HG03342 (cell line): Measurements from ENCODE around the gene CRIP1.

ENCODE experiments used
- ATAC-seq: cut with Tn5 transposase; IDR thresholded peaks from one replicate; pipeline ENCODE4 v1.9.1; 2021; ENCODE audit warnings: mild to moderate bottlenecking, moderate library complexity; ENCODE audit not compliant: unreplicated experiment

Gene CRIP1

DNA sequence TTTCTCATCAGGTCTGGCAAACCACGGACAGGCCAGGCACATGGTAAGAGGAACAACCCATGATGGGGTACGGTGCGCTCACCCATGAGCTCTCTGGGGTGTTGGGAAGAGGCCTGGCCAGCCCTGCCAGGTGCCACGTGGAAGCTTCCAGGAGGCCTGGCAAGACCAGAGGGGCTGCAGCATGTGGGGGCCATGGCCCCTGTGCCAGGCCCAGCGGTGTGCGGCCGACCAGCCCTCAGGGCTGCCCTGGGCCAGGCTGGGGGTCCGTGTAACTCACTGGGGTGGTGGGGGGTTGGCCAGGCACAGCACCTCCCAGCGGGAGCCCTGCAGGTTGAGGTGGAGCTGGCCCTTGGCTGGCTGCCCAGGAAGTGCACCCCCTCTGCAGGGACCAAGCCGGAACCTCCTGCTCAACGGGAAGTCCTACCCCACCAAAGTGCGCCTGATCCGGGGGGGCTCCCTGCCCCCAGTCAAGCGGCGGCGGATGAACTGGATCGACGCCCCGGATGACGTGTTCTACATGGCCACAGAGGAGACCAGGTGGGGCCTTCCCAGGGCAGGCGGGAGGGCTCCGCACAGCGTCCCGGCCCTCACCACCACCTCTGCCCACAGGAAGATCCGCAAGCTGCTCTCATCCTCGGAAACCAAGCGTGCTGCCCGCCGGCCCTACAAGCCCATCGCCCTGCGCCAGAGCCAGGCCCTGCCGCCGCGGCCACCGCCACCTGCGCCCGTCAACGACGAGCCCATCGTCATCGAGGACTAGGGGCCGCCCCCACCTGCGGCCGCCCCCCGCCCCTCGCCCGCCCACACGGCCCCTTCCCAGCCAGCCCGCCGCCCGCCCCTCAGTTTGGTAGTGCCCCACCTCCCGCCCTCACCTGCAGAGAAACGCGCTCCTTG, 17.0 kb upstream of the CRIP1 start:
- no peak for ATAC-seq

DNA sequence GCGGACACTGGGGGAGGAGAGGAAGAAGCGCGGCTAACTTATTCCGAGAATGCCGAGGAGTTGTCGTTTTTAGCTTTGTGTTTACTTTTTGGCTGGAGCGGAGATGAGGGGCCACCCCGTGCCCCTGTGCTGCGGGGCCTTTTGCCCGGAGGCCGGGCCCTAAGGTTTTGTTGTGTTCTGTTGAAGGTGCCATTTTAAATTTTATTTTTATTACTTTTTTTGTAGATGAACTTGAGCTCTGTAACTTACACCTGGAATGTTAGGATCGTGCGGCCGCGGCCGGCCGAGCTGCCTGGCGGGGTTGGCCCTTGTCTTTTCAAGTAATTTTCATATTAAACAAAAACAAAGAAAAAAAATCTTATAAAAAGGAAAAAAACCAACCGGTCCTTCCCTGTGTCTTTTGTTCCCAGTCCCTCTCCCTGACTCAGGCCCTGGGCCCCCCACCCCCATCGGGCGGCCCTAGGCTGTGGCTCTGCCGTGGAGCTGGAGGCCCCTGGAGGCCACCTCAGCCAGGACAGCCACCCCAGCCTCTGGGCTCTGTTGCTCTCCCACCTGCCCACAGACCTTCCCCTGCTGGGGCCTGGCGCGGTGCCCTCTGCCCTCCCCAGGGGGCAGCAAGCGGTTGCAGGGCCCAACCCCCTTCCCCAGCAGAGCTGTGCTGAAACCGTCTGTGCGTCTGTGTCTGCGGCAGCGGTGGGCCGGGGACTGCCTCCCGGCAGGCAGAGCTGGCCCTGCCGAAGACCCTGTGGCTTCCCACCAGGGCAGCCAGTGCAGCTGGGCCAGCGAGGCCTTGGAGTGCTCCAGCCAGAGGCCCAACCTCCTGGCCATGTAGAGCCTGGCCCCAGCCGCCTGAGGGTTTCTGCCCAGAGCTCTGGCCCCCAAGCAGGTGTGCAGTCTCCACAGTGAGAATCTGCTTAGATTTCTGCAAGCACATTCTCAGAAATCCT, 16.1 kb upstream of the CRIP1 start:
- ATAC-seq: no peak

DNA sequence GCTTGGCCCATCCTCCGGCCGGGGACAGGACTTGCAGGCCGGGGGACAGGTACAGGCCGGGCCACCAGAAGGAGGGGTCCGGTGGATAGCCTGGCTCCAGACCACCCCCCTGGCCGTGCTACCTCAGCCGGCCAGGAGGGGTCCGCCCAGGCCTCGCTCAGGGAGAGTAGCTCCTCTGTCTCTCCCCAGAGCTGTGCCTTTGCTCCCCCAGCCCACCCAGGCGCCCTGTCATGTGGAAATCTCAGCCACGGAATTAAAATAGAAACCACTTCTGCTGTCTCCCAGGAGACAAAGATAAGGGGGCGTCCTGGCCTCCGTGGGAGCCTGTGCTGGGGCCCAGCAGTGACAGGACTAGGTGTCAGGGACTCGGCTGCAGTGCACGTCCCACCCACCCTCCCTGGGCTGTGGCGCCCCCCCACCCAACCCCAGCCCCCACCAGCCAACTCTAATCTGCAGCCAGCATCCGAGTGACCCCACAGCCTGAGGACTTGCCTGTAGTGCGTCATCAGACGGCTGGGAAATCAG, 15.3 kb upstream of the CRIP1 start:
- ATAC-seq: no peak

DNA sequence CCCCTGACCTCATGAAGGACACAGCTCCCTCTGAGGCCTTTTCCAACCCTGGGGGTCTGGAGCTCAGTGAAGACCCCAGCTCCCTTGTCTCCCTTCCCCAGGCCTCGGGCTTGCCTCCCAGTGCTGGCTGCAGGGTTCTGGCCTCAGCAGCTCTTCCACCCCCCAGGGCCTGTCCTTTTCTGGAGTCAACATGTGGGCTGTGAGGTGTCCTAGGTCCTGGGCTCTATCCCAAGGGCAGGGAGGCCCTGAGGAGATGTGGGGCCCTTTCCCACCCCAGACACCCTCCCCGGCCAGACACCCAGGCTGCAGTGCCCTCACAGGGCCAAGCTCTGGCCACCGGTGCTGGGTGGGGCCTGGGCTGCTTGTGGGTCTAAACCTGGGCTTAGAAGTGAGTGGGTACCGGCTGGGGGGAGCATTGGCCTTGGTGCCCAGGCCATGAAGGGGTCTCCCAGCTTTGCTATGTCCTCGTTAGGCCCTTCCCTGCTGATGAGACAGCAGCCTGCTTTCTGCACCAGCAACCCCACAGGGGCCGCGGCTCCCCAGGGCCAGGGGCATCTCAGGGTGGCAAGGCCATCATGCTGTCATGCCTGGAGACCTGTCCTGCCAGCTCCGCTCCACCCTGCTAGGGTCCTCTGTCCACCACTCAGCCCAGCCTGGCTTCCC, 14.7 kb upstream of the CRIP1 start:
- ATAC-seq: no peak

DNA sequence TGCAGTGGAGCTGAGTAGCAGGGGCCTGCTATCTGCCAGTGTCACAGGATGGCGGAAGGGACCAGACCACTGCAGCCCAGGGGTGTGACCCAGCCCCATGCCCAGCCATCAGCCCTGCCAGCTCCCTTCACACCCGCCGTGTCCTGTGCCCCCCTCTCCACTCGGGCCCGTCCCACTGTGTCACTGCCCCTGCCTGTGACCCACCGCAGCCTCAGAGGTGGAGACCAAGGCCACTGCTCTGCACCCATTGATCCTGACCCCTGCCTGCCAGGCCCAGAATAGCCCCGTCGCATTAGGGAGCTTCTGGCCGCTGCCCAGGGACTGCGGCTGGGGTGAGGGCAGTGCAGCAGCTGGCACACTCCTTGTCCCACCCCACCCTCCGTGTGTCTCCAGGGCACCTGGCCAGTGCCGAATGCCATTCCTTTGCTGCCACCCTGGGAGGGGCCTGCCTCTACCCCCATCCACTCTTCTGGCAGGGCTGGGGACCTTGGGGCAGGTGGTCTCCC, 14.1 kb upstream of the CRIP1 start:
- no peak for ATAC-seq

DNA sequence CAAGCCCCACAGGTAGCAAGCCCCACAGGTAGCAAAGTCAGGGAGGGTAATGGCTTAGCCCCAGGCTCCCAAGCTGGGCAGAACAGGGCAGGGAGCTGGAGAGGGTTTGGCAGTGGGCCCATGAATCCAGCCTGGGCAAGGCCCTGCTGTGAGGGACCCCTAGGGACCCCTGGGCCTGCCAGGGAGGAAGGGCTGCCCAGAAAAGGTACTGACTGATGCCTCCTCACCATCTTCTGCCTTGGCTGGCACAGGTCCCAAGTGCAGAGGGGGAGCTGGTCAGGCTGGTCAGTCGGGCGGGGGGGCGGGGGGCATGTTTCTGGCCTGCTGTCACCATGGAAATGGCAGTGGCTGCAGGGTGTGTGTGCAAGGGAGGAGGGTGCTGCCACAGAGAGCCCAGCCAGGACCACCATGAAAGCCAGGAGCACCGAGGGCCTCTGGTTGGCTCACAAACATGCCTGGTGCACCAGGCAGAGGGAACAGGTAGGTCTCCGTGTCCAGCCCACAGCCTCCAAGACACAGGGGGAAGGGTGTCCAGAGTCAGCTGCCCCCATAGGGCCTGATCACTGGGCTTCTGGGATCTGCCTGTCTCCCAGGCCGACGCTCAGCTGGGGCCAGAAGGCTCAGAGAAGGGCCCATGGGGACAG, 13.5 kb upstream of the CRIP1 start:
- no peak for ATAC-seq

DNA sequence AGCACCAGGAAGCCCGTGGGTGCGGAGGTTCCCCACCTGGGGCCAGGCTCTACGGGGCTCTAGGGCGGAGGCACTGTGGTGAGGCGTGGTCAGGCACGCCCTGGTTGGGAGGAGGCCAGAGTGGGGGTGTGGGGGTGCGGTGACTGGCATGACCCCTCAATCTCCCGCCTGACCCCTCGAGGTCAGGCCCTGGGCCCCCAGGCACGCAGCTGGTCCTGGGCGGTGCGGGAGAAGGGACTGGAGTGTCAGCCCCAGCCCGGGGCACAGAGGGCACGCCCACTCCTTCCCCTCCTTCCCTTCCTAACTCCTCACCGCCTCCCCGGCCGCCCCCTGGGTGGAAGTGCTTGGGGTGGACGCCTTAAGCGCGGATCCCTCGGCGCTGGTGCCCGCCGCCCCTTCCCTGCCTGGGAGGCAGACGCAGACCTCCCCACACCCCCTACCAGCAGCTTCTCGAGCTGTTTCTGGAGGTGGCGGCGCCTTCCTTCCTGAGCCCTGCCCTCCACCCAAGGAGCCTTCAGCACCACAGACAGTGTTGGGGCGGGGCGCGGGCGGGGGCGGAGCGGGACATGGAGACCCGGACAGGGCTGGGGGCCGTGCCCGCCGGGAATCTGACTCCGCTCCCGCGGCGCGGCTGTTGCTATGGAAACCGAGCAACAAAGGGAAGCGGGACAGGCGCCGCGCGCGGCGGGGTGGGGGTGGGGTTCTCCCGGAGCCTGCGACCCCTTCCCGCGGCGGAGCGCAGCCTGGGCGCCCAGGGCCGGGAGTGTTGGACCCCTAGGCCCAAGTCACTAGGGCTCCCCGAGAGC, 12.8 kb upstream of the CRIP1 start:
- no peak for ATAC-seq

DNA sequence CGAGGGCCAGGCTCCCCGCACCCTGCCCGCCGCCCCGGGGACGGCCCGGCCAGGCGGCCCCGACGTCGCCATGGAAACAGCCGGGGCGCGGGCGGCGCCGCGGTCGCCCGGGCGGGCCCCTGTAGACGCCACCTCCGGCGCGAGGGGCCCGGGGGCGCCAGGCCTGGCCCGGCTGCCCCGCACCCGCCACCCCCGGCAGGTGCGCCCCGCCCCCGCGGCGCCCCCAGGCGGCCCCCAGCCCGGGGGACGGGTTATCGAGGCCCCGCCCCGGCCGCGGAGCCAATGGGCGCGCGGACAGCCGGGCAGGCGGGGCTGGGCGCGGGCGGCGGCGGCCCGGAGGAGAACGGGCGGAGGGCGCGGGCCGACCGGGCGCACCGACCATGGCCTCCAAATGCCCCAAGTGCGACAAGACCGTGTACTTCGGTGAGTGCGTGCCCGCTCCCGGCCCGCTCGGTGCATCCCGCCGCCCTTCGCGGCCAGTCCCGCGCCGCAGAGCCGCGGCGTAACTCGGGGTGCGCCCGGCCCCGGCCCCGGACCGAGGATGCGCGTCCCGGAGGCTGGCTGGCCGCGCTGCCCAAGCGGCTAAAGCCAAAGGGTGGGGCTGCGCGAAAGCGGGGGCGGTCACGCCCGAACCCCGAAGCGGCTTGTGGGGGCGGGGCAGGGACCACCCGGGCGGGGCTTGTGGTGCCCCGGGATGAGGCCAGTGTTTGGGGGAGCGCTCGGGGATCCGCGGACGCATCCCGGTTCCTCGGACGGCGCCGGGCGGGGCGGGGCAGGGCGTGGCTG, 12.0 kb upstream of the CRIP1 start, which contains the start of gene CRIP2:
TSS of gene CRIP2 (plus strand) at position 339 of the 786 bp plus-strand sequence. CDS start at position 381, 42 bp downstream.
- no peak for ATAC-seq

DNA sequence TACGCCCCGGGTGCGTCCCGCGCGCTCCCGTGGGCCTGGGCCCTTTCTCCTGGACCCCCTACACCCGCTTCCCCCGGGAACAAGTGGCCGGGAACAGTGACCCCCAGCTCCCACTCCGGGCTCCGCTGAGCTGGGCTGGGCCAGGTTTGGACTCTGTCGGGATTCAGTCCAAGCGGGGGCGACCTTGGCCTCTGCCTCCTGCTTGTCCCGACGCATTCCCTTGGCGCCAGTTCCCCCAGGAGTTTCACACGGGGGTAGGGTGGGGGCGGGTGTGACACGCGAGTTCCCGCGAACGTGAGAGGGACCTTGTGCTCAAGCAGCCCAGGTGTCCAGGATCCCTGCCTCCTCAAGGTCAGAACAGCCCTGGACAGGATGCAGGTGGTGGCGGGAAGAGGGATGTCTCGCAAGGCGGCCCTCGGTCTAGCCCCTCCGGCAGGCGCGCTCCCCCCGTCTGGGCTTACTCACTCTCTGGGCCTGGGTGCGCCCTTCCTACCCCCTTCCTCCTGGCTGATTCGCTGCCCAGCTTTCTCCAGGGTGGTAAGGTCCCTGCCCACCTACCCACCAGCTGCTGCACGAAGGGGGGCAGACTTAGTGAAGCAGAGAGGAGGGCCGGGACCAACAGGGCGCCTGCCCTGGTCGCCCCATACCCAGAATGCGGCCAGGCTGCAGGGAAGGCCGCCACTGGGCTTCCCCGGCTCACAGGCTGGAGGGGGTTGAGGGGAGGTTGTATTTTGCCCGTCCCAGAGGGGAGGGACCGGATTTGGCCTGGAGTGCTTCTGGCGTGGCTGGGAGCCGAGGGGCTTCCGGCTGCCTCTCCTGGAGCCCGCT, 11.2 kb upstream of the CRIP1 start:
- ATAC-seq: no peak

DNA sequence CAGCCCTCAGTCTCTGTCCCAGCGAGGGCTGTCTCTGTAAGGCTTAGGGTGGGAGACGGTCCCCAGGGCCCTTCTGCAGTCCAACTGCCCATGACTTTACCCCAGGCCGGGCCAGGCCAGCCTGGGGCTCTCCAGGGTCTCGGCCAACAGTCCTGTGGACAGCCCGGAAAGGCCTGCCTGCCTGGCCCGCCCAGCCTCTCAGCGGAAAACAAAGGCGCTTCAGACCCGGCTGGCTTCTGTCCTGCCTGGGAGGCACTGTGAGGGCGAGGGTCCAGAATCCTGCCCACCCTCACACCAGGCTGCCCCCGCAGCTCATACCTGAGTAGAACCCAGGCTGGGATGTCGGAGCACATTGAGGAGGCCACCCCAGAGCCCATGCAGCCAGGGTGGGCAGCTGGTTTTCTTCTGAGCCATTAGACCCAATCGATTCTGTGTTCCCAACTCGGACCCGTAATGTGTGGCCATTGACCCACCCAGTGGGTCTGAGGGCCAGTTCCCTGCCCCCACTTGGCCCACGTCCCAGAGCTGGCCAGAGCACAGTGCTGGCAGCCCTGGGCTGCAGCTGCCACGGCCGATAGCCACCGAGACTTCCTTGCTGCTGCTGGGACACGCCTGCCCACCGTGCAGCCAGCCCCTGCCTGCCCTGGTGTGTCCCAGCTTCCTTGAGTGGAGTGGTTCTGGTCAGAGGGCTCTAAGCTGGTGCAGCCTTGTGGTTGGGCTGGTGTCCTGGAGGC, 10.4 kb upstream of the CRIP1 start:
- no peak for ATAC-seq

DNA sequence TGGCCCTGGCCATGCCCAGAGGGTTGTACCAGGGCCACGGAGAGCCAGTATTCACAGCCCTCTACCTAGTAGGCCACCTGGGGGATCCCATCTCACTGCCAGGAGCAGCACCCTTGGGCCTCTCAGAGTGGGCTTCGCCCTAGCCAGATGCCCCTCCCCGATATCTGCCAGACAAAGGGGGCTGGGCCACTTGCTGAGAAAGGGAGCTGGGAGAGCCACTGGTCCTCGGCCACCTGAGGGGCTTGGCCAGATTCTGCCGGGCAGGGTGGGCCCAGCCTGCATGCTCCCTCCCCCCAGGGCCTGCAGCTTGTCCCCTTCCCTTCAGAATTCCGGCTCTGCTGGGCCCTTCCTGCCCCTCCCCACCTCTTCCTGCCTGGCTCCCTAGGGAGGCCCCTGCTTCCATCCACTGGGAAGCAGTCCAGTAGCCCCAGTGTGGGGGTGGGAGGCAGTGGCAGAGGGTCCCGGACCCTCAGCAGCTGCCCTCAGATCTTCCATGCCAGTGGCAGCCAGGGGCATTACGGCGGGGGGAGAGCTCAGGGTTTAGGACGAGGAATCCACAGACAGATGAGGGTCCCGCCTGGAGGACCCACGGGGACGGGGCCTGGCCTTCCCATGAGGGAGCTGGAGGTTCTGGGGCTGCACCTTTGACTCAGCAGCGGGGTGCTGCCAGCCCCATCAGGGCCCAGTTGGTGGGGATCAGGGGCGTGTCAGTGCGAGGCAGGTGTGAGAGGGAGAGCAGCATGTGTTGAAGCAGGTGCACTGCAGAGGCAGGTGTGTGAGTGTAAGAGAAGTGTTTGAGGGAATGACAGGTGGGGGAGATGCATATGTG, 9.6 kb upstream of the CRIP1 start:
- ATAC-seq: no peak

DNA sequence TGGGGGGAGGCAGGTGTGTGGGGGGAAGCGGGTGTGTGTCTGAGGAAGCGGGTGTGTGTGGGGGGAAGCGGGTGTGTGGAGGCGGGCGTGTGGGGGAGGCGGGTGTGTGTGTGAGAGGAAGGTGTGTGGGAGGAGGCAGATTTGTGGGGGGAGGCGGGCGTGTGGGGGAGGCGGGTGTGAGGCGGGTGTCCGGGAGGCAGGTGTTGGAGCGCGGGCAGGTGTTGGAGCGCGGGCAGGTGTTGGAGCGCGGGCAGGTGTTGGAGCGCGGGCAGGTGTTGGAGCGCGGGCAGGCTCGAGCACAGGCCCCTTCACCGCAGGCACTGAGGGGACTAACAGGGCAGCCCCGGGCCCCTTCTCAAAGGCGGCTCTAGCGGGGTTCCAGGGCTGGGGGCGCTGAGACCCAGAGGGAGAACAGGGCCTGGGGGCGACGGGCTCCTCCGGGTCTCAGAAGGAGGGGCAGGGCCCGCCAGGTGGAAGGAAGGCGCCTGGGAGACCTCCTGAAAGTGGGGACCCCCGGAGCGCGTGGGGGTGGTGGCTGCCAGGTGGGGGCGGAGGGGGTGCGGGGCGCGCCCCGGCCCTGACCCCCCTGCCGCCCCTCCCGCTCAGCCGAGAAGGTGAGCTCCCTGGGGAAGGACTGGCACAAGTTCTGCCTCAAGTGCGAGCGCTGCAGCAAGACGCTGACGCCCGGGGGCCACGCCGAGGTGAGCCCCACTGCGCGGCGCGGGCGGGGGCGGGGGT, 8.9 kb upstream of the CRIP1 start:
- no peak for ATAC-seq

DNA sequence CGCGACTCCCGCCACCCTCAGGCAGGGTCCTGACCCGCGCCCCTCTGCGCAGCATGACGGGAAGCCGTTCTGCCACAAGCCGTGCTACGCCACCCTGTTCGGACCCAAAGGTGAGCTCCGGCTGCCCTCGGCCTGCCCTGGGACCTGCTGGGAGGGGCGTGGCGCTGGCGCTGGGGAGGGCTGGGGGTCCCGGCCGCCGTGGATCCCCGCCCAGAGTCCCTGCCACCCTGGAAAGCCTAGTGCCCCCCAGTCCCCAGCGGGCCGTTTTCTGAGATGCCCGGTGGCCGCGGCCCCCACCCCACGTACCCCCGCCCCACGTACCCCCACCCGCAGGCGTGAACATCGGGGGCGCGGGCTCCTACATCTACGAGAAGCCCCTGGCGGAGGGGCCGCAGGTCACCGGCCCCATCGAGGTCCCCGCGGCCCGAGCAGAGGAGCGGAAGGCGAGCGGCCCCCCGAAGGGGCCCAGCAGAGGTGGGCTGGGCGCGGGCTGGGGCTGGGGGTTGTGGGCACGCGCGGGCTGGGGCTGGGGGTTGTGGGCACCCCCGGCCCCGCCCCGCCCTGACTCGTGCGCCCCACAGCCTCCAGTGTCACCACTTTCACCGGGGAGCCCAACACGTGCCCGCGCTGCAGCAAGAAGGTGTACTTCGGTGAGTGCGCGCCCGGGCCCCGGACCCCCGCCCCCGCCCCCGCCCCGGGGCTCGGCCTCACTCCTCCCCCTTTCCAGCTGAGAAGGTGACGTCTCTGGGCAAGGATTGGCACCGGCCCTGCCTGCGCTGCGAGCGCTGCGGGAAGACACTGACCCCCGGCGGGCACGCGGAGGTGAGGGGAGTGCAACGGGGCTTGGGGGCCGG, 8.1 kb upstream of the CRIP1 start:
- no peak for ATAC-seq

DNA sequence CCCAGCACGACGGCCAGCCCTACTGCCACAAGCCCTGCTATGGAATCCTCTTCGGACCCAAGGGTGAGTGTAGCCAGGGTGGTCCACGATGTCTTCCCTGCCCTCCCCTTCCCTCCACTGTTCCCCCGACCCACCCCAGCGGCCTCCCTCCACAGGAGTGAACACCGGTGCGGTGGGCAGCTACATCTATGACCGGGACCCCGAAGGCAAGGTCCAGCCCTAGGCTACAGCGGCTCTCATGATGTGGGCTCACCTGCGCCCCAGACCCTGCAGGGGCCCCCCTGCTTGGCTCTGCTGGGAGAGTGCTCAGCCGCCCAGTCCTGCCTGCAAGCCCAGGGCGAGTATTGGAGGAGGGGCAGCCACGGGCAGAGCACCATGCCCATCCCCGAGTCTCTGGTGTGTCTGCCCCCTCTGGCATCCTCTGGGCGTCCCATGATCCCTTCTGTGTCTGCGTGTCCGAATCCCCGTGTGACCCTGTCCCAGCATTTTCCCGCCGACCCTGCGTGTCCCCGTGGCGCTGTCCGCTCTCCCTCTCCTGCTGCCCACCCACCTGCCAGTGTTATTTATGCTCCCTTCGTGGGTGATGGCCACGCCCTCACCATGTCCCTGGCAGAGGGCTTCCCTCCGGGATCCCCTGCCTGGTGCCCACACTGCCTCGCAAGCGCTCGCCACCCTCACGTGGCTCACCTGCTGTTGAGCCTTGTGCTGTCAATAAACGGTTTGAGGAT, 7.1 kb upstream of the CRIP1 start:
- no peak for ATAC-seq
